Measurements from ENCODE around the gene PSMD9.

GRCh38 chr12:121966959-121967358 is 78.4 kb downstream of the PSMD9 start:
- TF ChIP-seq, protein P1, sequence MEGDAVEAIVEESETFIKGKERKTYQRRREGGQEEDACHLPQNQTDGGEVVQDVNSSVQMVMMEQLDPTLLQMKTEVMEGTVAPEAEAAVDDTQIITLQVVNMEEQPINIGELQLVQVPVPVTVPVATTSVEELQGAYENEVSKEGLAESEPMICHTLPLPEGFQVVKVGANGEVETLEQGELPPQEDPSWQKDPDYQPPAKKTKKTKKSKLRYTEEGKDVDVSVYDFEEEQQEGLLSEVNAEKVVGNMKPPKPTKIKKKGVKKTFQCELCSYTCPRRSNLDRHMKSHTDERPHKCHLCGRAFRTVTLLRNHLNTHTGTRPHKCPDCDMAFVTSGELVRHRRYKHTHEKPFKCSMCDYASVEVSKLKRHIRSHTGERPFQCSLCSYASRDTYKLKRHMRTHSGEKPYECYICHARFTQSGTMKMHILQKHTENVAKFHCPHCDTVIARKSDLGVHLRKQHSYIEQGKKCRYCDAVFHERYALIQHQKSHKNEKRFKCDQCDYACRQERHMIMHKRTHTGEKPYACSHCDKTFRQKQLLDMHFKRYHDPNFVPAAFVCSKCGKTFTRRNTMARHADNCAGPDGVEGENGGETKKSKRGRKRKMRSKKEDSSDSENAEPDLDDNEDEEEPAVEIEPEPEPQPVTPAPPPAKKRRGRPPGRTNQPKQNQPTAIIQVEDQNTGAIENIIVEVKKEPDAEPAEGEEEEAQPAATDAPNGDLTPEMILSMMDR (IDR thresholded peaks at IDR 0.05) = no peak
- no peak for TF ChIP-seq POLR2AphosphoS5 (IDR thresholded peaks at IDR 0.05)

Measured in transverse colon (tissue), 4 donors.